K562 (cell line): ENCODE results near the gene RAB3D. TPM values are rescaled to one million over a fixed set of nuclear protein-coding genes. Genes with fewer than 3 reads are reported as not detected.

ENCODE experiments used
- ATAC-seq: fragments of 200-7000 bp; cut with Tn5 transposase; 3 replicates; pipeline ENCODE4 v1.9.1; 2020; ENCODE audit warnings: moderate library complexity
- BruUV-seq: library from RNA; stranded (reverse); fragments of 400-500 nt; replicated peaks from 2 replicates; lab custom pipeline; 2021; lab: Mats Ljungman, UMichigan
- CTCF ChIA-PET: fragments of 300-600 bp; formaldehyde crosslinking; extraction: SDS; loops from one replicate; lab custom pipeline; 2021; ENCODE audit warnings: low intra/inter-chr PET ratio; lab: Yijun Ruan, JAX
- POLR2A ChIA-PET: fragments of 300-600, 350-650 bp; sonication (Branson Sonifier 250); formaldehyde crosslinking; extraction: SDS; loops from one replicate; lab custom pipeline; 2021; ENCODE audit warnings: antibody characterized with exemption, inconsistent platforms; lab: Yijun Ruan, JAX
- DNase-seq, 4 experiments: peaks; one replicate each; pipeline versions ENCODE4 v3.0.0 to v3.0.0-alpha.2; 2011 to 2018; ENCODE audit warnings: low spot score in 3 of 4, mixed read lengths in 3 of 4; ENCODE audit errors: extremely low read depth in 1 of 4
- FAIRE-seq: peaks from 2 replicates; lab custom pipeline; 2011; peaks lifted over from hg19 to GRCh38; lab: Jason Lieb, UNC
- H2AFZ ChIP-seq: 2 replicates; pipeline ENCODE4 v1.6.0; 2011; ENCODE audit warnings: low read depth, low read length, control low read depth, inconsistent platforms
- H3K27ac ChIP-seq: fragments of 200-600 bp; 3 replicates; pipeline ENCODE4 v1.8.0; 2011; ENCODE audit warnings: low read depth, mild to moderate bottlenecking, control low read depth, inconsistent platforms, low read length, moderate library complexity, mixed read lengths; ENCODE audit errors: extremely low read depth
- H3K27me3 ChIP-seq, 2 experiments: fragments of 300-600 bp in 1 of 2; 2 replicates in 1 of 2; 3 replicates in 1 of 2; pipeline versions ENCODE4 v1.6.0 to v1.8.0; 2011; ENCODE audit warnings: inconsistent platforms in 2 of 2, low read length in 2 of 2, mild to moderate bottlenecking in 1 of 2, mixed read lengths in 1 of 2, moderate library complexity in 1 of 2; ENCODE audit not compliant: control insufficient read depth in 2 of 2, insufficient read depth in 2 of 2
- H3K36me3 ChIP-seq: fragments of 300-600 bp; 3 replicates; pipeline ENCODE4 v1.8.0; 2011; ENCODE audit warnings: mild to moderate bottlenecking, low read length, inconsistent platforms; ENCODE audit not compliant: control insufficient read depth, insufficient read depth
- H3K4me1 ChIP-seq, 2 experiments: fragments of 200-600 bp in 1 of 2; replicated peaks in 1 of 2; 2 replicates in 1 of 2; 3 replicates in 1 of 2; pipeline versions ENCODE4 v1.5.1 to v1.8.0; 2011; ENCODE audit warnings: inconsistent platforms in 2 of 2, low read length in 2 of 2, mild to moderate bottlenecking in 1 of 2, mixed read lengths in 1 of 2, moderate library complexity in 1 of 2; ENCODE audit not compliant: control insufficient read depth in 2 of 2, insufficient read depth in 2 of 2
- H3K4me2 ChIP-seq: 2 replicates; pipeline ENCODE4 v1.6.1; 2011; ENCODE audit warnings: low read length, control low read depth, inconsistent platforms, mixed read lengths; ENCODE audit not compliant: insufficient read depth
- H3K4me3 ChIP-seq: fragments of 200-600 bp; sonication (generic), shearing (Covaris generic); 2 replicates; pipeline ENCODE4 v1.5.1; 2016; ENCODE audit warnings: control low read depth, inconsistent platforms
- H3K79me2 ChIP-seq: fragments of 200-600 bp; 3 replicates; pipeline ENCODE4 v1.8.0; 2011; ENCODE audit warnings: low read length, inconsistent platforms; ENCODE audit not compliant: control insufficient read depth, insufficient read depth
- H3K9ac ChIP-seq, 2 experiments: 2 replicates each; pipeline versions ENCODE4 v1.6.0 to v1.6.1; 2011; ENCODE audit warnings: low read depth in 2 of 2, low read length in 2 of 2, control low read depth in 1 of 2, inconsistent platforms in 1 of 2, mild to moderate bottlenecking in 1 of 2, mixed read lengths in 1 of 2; ENCODE audit not compliant: insufficient read depth in 1 of 2
- H3K9me1 ChIP-seq: one replicate; pipeline ENCODE4 v1.6.0; 2011; ENCODE audit warnings: inconsistent platforms, mild to moderate bottlenecking, low read length, moderate library complexity; ENCODE audit not compliant: control insufficient read depth, insufficient read depth
- H3K9me3 ChIP-seq: replicated peaks from 2 replicates; pipeline ENCODE4 v1.5.1; 2011; ENCODE audit warnings: low read depth, low read length, inconsistent platforms; ENCODE audit not compliant: control insufficient read depth, insufficient read depth
- H4K20me1 ChIP-seq: replicated peaks from 2 replicates; pipeline ENCODE4 v1.6.1; 2011; ENCODE audit warnings: low read length, inconsistent platforms, mixed read lengths; ENCODE audit not compliant: control insufficient read depth, insufficient read depth
- HCFC1 ChIP-seq: IDR thresholded peaks from 2 replicates; pipeline ENCODE4 v1.6.1; 2012; ENCODE audit warnings: low read depth, low read length, improper control_type of control experiment
- MAZ ChIP-seq, 2 experiments: fragments of 450-650 bp in 1 of 2; sonication (generic) in 1 of 2; formaldehyde crosslinking; IDR thresholded peaks in 1 of 2; conservative IDR thresholded peaks in 1 of 2; 2 replicates each; pipeline versions ENCODE4 v1.4.0 to v1.5.0; 2020; ENCODE audit warnings: mild to moderate bottlenecking in 1 of 2, missing genetic modification reagents in 1 of 2
- POLR2H ChIP-seq: IDR thresholded peaks from 2 replicates; pipeline ENCODE4 v1.6.1; 2016; ENCODE audit warnings: missing genetic modification characterization, low read depth, mild to moderate bottlenecking, control low read depth, missing compliant biosample characterization, moderate library complexity
- POLR3A ChIP-seq: IDR thresholded peaks from 2 replicates; pipeline ENCODE4 v1.6.1; 2011; ENCODE audit warnings: borderline replicate concordance, mild to moderate bottlenecking, moderate library complexity; ENCODE audit not compliant: insufficient read length, insufficient read depth; ENCODE audit errors: extremely low read depth
- REST ChIP-seq, 2 experiments: fragments of 450-650 bp; formaldehyde crosslinking in 1 of 2; IDR thresholded peaks; 2 replicates each; pipeline versions ENCODE4 v1.4.0 to v1.6.1; 2014 to 2020; ENCODE audit warnings: mild to moderate bottlenecking in 2 of 2, borderline replicate concordance in 1 of 2, low read depth in 1 of 2
- ZNF175 ChIP-seq: fragments of 200-800 bp; sonication (Bioruptor generic); IDR thresholded peaks from 2 replicates; pipeline ENCODE4 v1.6.1; 2016; ENCODE audit warnings: low read depth, mild to moderate bottlenecking, missing genetic modification characterization, missing compliant biosample characterization
- ZNF518B ChIP-seq: fragments of 250-450 bp; sonication (Bioruptor Pico); IDR thresholded peaks from 2 replicates; pipeline ENCODE4 v1.5.0; 2021; ENCODE audit warnings: mild to moderate bottlenecking, moderate library complexity
- ZNF79 ChIP-seq: fragments of 250-450 bp; sonication (Bioruptor Pico); IDR thresholded peaks from 2 replicates; pipeline ENCODE4 v1.4.0; 2020; ENCODE audit warnings: low read depth, mild to moderate bottlenecking, moderate library complexity
- in situ Hi-C: fragments of 300-500 bp; cut with MboI; formaldehyde crosslinking; loops from 4 replicates; pipeline ENCODE4 v1.15.0; 2018; ENCODE audit warnings: inconsistent platforms, mixed read lengths
- intact Hi-C: fragments of 100-400 bp; cut with micrococcal nuclease; formaldehyde crosslinking; loops from 2 replicates; pipeline ENCODE4 v1.14.2; 2022
- polyA plus RNA-seq, 8 experiments: library from polyadenylated mRNA; depleted of rRNA in 4 of 8; stranded (reverse) in 5 of 8; unstranded in 3 of 8; fragments of >200 nt; fragmentation: Nextera tagmentation in 2 of 8; fragmentation: Illumina TruSeq in 1 of 8; extraction: Ambion mirVana in 2 of 8; extraction: Trizol in 1 of 8; gene quantifications; 2 replicates each; pipeline versions ENCODE4 v1.2.1 to v1.2.3, GENCODE V29; 2011 to 2014; ENCODE audit warnings: inconsistent platforms in 1 of 8, missing spikeins in 1 of 8
- total RNA-seq, 7 experiments: library from RNA; depleted of rRNA in 6 of 7; stranded (reverse); fragments of >200 nt in 6 of 7; fragmentation: Illumina TruSeq in 2 of 7; extraction: Trizol in 2 of 7; gene quantifications; 2 replicates each; pipeline versions ENCODE4 v1.2.1 to v1.2.3, GENCODE V29; 2011 to 2021; ENCODE audit warnings: low replicate concordance in 1 of 7

Gene RAB3D
- total and polyA plus RNA-seq, 9 of the 15 experiments (the other 6 are each of a cell fraction or from before 2014, with no cell fraction given) = 0.34 to 3.3 (median 1.3) TPM

GRCh38 chr19:11377237-11377636 lies 37.8 kb upstream of the RAB3D start:
- intact Hi-C loops (no loop called here), in situ Hi-C loops (loop anchor here (5.0 kb wide), 1 partner anchor 80 kb away; the partner anchor contains the start of gene TSPAN16)
- Histone ChIP-seq H3K9me1 (peaks cover 3% of the 10 kb centered on the region), H4K20me1 (peaks cover 11% of the 10 kb centered on the region), H3K4me2 (peak overlapping the region; percentile 12; the same call in 1 of the 2 replicates), H3K79me2 (peaks cover 24% of the 10 kb centered on the region; the same call in 2 of the 3 replicates), H3K36me3 (peaks cover 44% of the 10 kb centered on the region), H3K27ac (peak overlapping the region; percentile 65), H3K27me3 (no peaks in the 10 kb centered on the region), H3K9me3 (no peaks in the 10 kb centered on the region), H3K9ac (peak overlapping the region in 1 of 2 experiments; percentile 22; a peak in 1 of 4 replicates), H3K4me3 (no peak overlapping the region), H2AFZ (peak overlapping the region; percentile 68), H3K4me1 (peaks cover 22 to 48% of the 10 kb centered on the region in 2 experiments)
- CTCF ChIA-PET = interaction anchor here (0.7 kb wide), 1 partner anchor 67 kb away, joined by 3 read pairs; no protein-coding TSS in a partner anchor
- DNase-seq (peak; percentile 43 to 57 (median 48)), FAIRE-seq (peak; percentile 68), ATAC-seq (no peak)
- POLR2A ChIA-PET = interaction anchor here (0.6 to 1.9 kb wide), 5 partner anchors 51 to 1776 kb away, joined by 3 to 6 read pairs (median 3); partner anchors contain the start of genes ODAD3 and PRKCSH
- no TSS peak for BruUV-seq
- TF ChIP-seq REST (IDR thresholded peaks at IDR 0.05; ENCODE audit: borderline replicate concordance) (peak; percentile 45; the same call in 1 of the 2 replicates), REST (CRISPR knock-in tag; IDR thresholded peaks at IDR 0.05; ENCODE audit: low read depth) (0 out of 2 replicates have a peak, but pooled peaks have one; percentile 51), ZNF518B (CRISPR knock-in tag) (no peak), HCFC1 (0 out of 2 replicates have a peak, but pooled peaks have one; percentile 8), MAZ (CRISPR knock-in tag; conservative IDR thresholded peaks at IDR 0.05 in 1 of 2, IDR thresholded peaks at IDR 0.05 in 1 of 2) (peak in 1 of 2 experiments; percentile 26; a peak in 1 of 4 replicates), POLR3A (no peak), POLR2H (peak; percentile 40; the same call in 1 of the 2 replicates), ZNF79 (CRISPR knock-in tag) (peak; percentile 45; the same call in 1 of the 2 replicates), ZNF175 (CRISPR knock-in tag) (peak; percentile 89)
